Measurements from ENCODE around the gene ZNF814. TPM values are rescaled to one million over a fixed set of nuclear protein-coding genes. Genes with fewer than 3 reads are reported as not detected.
A peak's percentile ranks its signal among the peaks of the same experiment; 100 is the strongest.
"Not testable (repeated sequence)": the region's sequence is repeated elsewhere in the genome, so short reads cannot be mapped to it uniquely, and the experiment has no call there.

Gene ZNF814
- total RNA-seq, 1 donor from 2014 or later: 11.2 TPM

- DNase-seq: no peak
- Histone ChIP-seq H3K4me1 (peaks cover 51% of the 10 kb centered on the region), H3K27ac (replicated peaks) (peak overlapping the region; percentile 88), H3K4me3 (peak overlapping the region; percentile 85), H3K36me3 (peaks cover 19% of the 10 kb centered on the region), H3K9me3 (replicated peaks) (no peaks in the 10 kb centered on the region), H3K27me3 (ENCODE audit: low read depth) (no peaks in the 10 kb centered on the region)
- TF ChIP-seq, protein P1, sequence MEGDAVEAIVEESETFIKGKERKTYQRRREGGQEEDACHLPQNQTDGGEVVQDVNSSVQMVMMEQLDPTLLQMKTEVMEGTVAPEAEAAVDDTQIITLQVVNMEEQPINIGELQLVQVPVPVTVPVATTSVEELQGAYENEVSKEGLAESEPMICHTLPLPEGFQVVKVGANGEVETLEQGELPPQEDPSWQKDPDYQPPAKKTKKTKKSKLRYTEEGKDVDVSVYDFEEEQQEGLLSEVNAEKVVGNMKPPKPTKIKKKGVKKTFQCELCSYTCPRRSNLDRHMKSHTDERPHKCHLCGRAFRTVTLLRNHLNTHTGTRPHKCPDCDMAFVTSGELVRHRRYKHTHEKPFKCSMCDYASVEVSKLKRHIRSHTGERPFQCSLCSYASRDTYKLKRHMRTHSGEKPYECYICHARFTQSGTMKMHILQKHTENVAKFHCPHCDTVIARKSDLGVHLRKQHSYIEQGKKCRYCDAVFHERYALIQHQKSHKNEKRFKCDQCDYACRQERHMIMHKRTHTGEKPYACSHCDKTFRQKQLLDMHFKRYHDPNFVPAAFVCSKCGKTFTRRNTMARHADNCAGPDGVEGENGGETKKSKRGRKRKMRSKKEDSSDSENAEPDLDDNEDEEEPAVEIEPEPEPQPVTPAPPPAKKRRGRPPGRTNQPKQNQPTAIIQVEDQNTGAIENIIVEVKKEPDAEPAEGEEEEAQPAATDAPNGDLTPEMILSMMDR (IDR thresholded peaks at IDR 0.05; ENCODE audit: borderline replicate concordance): no peak
- intact Hi-C loops (cut with micrococcal nuclease): no loop called here
These were observed 73.4 kb downstream of the ZNF814 start for GRCh38 chr19:57815247-57816075.

GRCh38 chr19:57814505-57815246, 74.2 kb downstream of the ZNF814 start, which contains the start of gene ZNF552:
Gene ZNF552 (minus strand): TSS chr19:57814913. CDS start chr19:57814743, 170 bp downstream.
- intact Hi-C loops (cut with micrococcal nuclease): no loop called here
- TF ChIP-seq, protein P1 (IDR thresholded peaks at IDR 0.05; ENCODE audit: borderline replicate concordance): peak; percentile 19
- Histone ChIP-seq H3K27ac (replicated peaks) (peak within 1 kb of the TSS; percentile 88), H3K4me1 (peaks cover 51% of the 10 kb centered on the region), H3K9me3 (replicated peaks) (no peaks in the 10 kb centered on the region), H3K4me3 (peak within 1 kb of the TSS; percentile 85), H3K27me3 (ENCODE audit: low read depth) (no peaks in the 10 kb centered on the region), H3K36me3 (peaks cover 26% of the 10 kb centered on the region)
- peak; percentile 82 for DNase-seq

DNA sequence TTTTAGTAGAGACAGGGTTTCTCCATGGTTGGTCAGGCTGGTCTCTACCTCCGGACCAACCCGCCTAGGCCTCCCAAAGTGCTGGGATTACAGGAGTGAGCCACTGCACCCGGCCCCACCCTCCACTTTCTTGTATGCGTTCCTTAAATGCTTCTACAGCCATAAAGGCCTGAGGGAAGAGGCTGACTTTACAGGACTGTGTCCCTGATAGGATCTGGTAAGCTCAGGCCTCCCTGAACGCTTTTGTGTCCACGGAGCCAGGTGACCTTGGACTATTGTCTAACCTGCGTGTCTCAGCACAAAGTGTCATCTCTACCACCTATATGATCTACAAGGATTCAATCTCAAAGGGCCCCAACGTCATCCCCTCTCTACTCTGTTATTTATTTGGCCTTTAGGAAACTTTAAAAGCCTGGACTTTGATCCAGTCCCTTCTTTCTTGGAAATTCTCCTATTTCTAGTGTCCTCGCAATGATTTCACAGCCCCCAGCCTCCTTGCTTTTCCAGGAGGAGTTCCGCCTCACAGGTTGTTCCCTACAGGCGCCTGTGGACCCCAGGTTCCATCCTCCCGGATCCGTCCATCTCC, 74.8 kb downstream of the ZNF814 start:
- Histone ChIP-seq H3K9me3 (replicated peaks) (no peaks in the 10 kb centered on the region), H3K4me3 (peak overlapping the region; percentile 85), H3K36me3 (peaks cover 33% of the 10 kb centered on the region), H3K27ac (replicated peaks) (peak overlapping the region; percentile 88), H3K4me1 (peaks cover 47% of the 10 kb centered on the region), H3K27me3 (ENCODE audit: low read depth) (no peaks in the 10 kb centered on the region)
- intact Hi-C loops (cut with micrococcal nuclease): no loop called here
- no peak for DNase-seq
- TF ChIP-seq, protein P1 (IDR thresholded peaks at IDR 0.05; ENCODE audit: borderline replicate concordance): no peak

DNA sequence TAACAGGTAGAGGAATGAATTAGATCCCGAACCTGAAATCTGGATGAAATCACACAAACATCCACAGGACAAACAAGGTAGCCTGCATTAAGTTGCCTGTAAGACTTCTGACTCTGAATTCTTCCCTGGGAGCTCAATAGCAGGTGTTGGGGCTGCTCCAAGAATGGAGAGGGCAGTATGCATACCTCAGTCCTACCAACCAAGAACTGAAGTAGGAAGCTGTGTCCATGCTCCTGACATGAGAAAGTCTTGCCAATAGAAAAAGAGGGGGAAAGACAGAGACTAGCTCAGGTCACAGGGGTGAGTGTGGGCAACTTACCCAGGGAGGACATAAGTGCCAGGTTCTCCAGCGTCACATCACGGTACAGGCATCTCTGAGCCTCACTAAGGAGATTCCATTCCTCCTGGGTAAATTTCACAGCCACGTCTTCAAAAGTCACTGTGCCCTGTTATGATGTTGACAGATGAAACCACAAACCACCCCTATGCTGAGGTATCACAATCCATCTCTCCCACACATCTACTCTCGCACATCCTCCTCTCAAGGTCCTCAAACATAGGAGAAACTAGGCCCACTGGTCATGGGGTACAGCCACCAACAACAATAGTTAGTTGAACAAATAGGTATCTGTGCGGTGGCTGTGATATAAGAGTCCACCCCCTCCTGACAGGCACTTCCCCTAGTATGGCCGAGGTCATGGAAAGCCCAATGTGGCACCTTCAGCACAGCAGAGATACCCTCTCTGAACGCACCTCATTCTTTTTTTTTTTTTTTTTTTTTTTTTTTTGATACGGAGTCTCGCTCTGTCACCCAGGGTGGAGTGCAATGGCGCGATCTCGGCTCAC, 75.6 kb downstream of the ZNF814 start:
- H3K9me3 ChIP-seq (replicated peaks); DNase-seq; intact Hi-C loops (cut with micrococcal nuclease); H3K27me3 ChIP-seq (ENCODE audit: low read depth): not testable (repeated sequence)
- peaks cover 43% of the 10 kb centered on the region for H3K4me1 ChIP-seq
- peak overlapping the region; percentile 85 for H3K4me3 ChIP-seq
- H3K36me3 ChIP-seq: peaks cover 38% of the 10 kb centered on the region
- peak overlapping the region; percentile 88 for H3K27ac ChIP-seq (replicated peaks)

DNA sequence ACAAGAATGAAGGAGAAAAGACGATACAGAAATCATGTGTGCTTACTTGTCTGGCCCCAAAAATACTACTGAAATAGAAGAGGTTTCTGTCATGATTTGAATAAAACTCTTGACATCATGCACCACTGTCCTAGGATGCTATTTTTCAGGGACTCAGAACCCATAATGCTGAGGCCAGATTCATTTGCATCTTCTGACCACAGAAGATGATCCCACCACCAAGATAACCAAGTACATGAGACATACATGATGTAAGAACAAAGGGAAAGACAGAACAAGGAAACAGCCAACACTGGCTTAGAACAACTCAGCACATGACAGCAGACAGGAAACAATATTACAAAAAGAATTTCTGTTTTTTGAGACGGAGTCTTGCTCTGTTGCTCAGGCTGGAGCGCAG, 76.6 kb downstream of the ZNF814 start:
- Histone ChIP-seq H3K27me3 (ENCODE audit: low read depth) (no peaks in the 10 kb centered on the region), H3K27ac (replicated peaks) (no peak overlapping the region), H3K9me3 (replicated peaks) (no peaks in the 10 kb centered on the region), H3K4me3 (no peak overlapping the region), H3K36me3 (peaks cover 48% of the 10 kb centered on the region), H3K4me1 (peaks cover 43% of the 10 kb centered on the region)
- TF ChIP-seq, protein P1 (IDR thresholded peaks at IDR 0.05; ENCODE audit: borderline replicate concordance): no peak
- DNase-seq: no peak
- intact Hi-C loops (cut with micrococcal nuclease): no loop called here

GRCh38 chr19:57810410-57811295, 78.2 kb downstream of the ZNF814 start:
- H3K27ac ChIP-seq (replicated peaks): not testable (repeated sequence)

More at GRCh38 chr19:57810410-57811295, 78.2 kb downstream of the ZNF814 start:
- intact Hi-C loops (cut with micrococcal nuclease); DNase-seq; H3K9me3 ChIP-seq (replicated peaks); H3K4me3 ChIP-seq; H3K27me3 ChIP-seq (ENCODE audit: low read depth): not testable (repeated sequence)
- Histone ChIP-seq H3K36me3 (peaks cover 63% of the 10 kb centered on the region), H3K4me1 (peaks cover 43% of the 10 kb centered on the region)
